ENCODE results near the gene POLR2C. TPM values are rescaled to one million over a fixed set of nuclear protein-coding genes. Genes with fewer than 3 reads are reported as not detected.

The POLR2C gene
- total and polyA plus RNA-seq, 2 of the 13 experiments (the other 11 are each of a cell fraction or from before 2014, with no cell fraction given), result 104 to 216 TPM

- TF ChIP-seq THAP9 (CRISPR knock-in tag; IDR thresholded peaks at IDR 0.05; ENCODE audit: borderline replicate concordance) (peak; percentile 52; the same call in 1 of the 2 replicates), TEAD3 (CRISPR knock-in tag; optimal IDR thresholded peaks at IDR 0.05; ENCODE audit: borderline replicate concordance) (peak; percentile 55), ZNF296 (CRISPR knock-in tag; conservative IDR thresholded peaks at IDR 0.05) (no peak), ZNF724P (CRISPR knock-in tag; IDR thresholded peaks at IDR 0.05; ENCODE audit: borderline replicate concordance) (peak; percentile 93; the same call in 1 of the 2 replicates), ZHX1 (CRISPR knock-in tag; IDR thresholded peaks at IDR 0.05; ENCODE audit: low read depth) (0 out of 2 replicates have a peak, but pooled peaks have one; percentile 44), ZC3H13 (CRISPR knock-in tag; IDR thresholded peaks at IDR 0.05) (no peak), MLLT10 (CRISPR knock-in tag; IDR thresholded peaks at IDR 0.05) (no peak), ZNF547 (CRISPR knock-in tag; IDR thresholded peaks at IDR 0.05) (0 out of 2 replicates have a peak, but pooled peaks have one; percentile 31), MATR3 (CRISPR knock-in tag; IDR thresholded peaks at IDR 0.05) (no peak), CHD4 (IDR thresholded peaks at IDR 0.05; ENCODE audit: borderline replicate concordance, low read length) (no peak), SSRP1 (CRISPR knock-in tag; IDR thresholded peaks at IDR 0.05) (0 out of 2 replicates have a peak, but pooled peaks have one; percentile 28), ZNF30 (CRISPR knock-in tag; IDR thresholded peaks at IDR 0.05) (no peak), ASH2L (IDR thresholded peaks at IDR 0.05; ENCODE audit: insufficient read length, low read depth, low read length) (no peak), KDM4B (CRISPR knock-in tag; IDR thresholded peaks at IDR 0.05) (no peak; the same call in 1 of the 2 replicates), ZNF704 (CRISPR knock-in tag; IDR thresholded peaks at IDR 0.05; ENCODE audit: borderline replicate concordance) (peak; percentile 72; the same call in 1 of the 2 replicates), IRF9 (CRISPR knock-in tag; IDR thresholded peaks at IDR 0.05; ENCODE audit: borderline replicate concordance) (no peak), ZBTB3 (CRISPR knock-in tag; IDR thresholded peaks at IDR 0.05; ENCODE audit: borderline replicate concordance, low read depth) (no peak)
- TF ChIP-seq, protein P1, sequence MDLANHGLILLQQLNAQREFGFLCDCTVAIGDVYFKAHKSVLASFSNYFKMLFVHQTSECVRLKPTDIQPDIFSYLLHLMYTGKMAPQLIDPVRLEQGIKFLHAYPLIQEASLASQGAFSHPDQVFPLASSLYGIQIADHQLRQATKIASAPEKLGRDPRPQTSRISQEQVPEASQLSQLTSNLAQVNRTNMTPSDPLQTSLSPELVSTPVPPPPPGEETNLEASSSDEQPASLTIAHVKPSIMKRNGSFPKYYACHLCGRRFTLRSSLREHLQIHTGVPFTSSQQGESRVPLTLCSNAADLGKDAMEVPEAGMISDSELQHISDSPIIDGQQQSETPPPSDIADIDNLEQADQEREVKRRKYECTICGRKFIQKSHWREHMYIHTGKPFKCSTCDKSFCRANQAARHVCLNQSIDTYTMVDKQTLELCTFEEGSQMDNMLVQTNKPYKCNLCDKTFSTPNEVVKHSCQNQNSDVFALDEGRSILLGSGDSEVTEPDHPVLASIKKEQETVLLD (CRISPR knock-in tag; IDR thresholded peaks at IDR 0.05; ENCODE audit: low read depth), result no peak
Observed at GRCh38 chr16:57519796-57520360, 57.4 kb downstream of the POLR2C start (continued).
